DND-41 (cell line): Measurements from ENCODE around the gene DGUOK.

Experiments used
- ATAC-seq: fragments of 200-7000 bp; cut with Tn5 transposase; 3 replicates; pipeline ENCODE4 v1.9.1; 2021; ENCODE audit warnings: low read depth; ENCODE audit not compliant: insufficient read depth
- DNase-seq: peaks from one replicate; pipeline ENCODE4 v3.0.0-alpha.2; 2020
- H2AFZ ChIP-seq: 2 replicates; pipeline ENCODE4 v1.6.0; 2012; ENCODE audit warnings: low read depth, low read length
- H3K27ac ChIP-seq: 2 replicates; pipeline ENCODE4 v1.5.1; 2012; ENCODE audit warnings: low read length, inconsistent platforms
- H3K27me3 ChIP-seq: fragments of 200-600 bp; sonication (generic); 2 replicates; pipeline ENCODE4 v1.6.0; 2012; ENCODE audit warnings: low read length, mild to moderate bottlenecking, inconsistent platforms; ENCODE audit not compliant: insufficient read depth, poor library complexity
- H3K36me3 ChIP-seq: 2 replicates; pipeline ENCODE4 v1.5.1; 2012; ENCODE audit warnings: low read length, inconsistent platforms; ENCODE audit not compliant: insufficient read depth
- H3K4me1 ChIP-seq: 2 replicates; pipeline ENCODE4 v1.5.1; 2012; ENCODE audit warnings: mild to moderate bottlenecking, low read length; ENCODE audit not compliant: insufficient read depth
- H3K4me2 ChIP-seq: 2 replicates; pipeline ENCODE4 v1.6.0; 2012; ENCODE audit warnings: mild to moderate bottlenecking, moderate library complexity, low read length, inconsistent platforms; ENCODE audit not compliant: insufficient read depth
- H3K4me3 ChIP-seq, 2 experiments: fragments of 200-600 bp in 1 of 2; shearing (Covaris generic) in 1 of 2; 2 replicates each; pipeline ENCODE4 v1.5.1; 2012 to 2016; ENCODE audit warnings: inconsistent platforms in 2 of 2, low read length in 2 of 2, mild to moderate bottlenecking in 2 of 2, low read depth in 1 of 2, moderate library complexity in 1 of 2
- H3K79me2 ChIP-seq: 2 replicates; pipeline ENCODE4 v1.6.0; 2012; ENCODE audit warnings: low read length, inconsistent platforms; ENCODE audit not compliant: insufficient read depth
- H3K9ac ChIP-seq: 2 replicates; pipeline ENCODE4 v1.6.0; 2012; ENCODE audit warnings: low read depth, mild to moderate bottlenecking, inconsistent platforms, low read length, moderate library complexity
- H3K9me3 ChIP-seq: 2 replicates; pipeline ENCODE4 v1.5.1; 2012; ENCODE audit warnings: low read length, moderate library complexity, mild to moderate bottlenecking, inconsistent platforms; ENCODE audit not compliant: insufficient read depth, severe bottlenecking
- H4K20me1 ChIP-seq: 2 replicates; pipeline ENCODE4 v1.6.0; 2012; ENCODE audit warnings: low read length; ENCODE audit not compliant: insufficient read depth
- CTCF ChIP-seq: IDR thresholded peaks from 2 replicates; pipeline ENCODE4 v1.5.1; 2012; ENCODE audit warnings: borderline replicate concordance, low read length, moderate library complexity, mild to moderate bottlenecking; ENCODE audit not compliant: poor library complexity, severe bottlenecking; ENCODE audit errors: extremely low read depth
- EZH2 ChIP-seq: IDR thresholded peaks from 3 replicates; pipeline ENCODE4 v1.6.1; 2012; ENCODE audit warnings: borderline replicate concordance, low read depth, mild to moderate bottlenecking, moderate library complexity, low read length, inconsistent platforms; ENCODE audit not compliant: severe bottlenecking

The DGUOK gene

DNA sequence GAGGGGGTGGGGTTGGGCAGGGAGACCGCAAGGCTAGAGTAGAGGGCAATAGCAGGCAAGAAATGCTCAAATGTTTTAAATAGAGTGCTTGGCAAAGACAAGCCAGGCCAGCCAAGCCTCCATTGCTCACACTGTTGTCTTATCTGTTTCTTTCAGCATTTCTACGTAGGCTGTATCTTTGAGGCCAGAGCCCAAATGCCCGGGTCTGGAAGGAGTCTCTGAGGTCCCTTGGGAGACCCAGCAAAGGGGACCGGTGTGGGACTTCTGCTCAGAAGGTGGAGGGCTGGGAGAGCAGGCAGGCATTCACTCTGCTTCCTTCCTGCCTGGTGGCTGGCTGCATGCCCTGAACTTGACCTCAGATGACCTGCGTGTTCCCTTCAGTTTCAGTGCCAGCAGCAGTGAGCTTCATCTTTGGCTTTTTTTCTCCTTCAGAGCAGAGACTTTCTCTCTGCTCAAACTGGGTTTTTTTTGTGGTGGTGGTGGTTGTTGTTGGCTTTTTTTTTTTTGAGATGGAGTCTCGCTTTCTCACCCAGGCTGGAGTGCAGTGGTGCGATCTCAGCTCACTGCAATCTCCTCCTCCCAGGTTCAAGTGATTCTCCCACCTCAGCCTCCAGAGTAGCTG lies 44.3 kb downstream of the DGUOK start:
- H3K36me3 ChIP-seq = no peaks in the 10 kb centered on the region
- peak overlapping the region; percentile 45 for H3K9ac ChIP-seq
- peak overlapping the region; percentile 81 for H3K27ac ChIP-seq
- no peaks in the 10 kb centered on the region for H3K79me2 ChIP-seq
- no peaks in the 10 kb centered on the region for H4K20me1 ChIP-seq
- peak overlapping the region in 1 of 2 experiments; percentile 26; a peak in 2 of 4 replicates for H3K4me3 ChIP-seq
- peak overlapping the region; percentile 63 for H2AFZ ChIP-seq
- H3K27me3 ChIP-seq = no peaks in the 10 kb centered on the region
- TF ChIP-seq EZH2 = no peak
- TF ChIP-seq CTCF = no peak
- peak overlapping the region; percentile 60 for H3K4me2 ChIP-seq
- peak; percentile 91 for ATAC-seq
- peaks cover 49% of the 10 kb centered on the region for H3K4me1 ChIP-seq
- no peaks in the 10 kb centered on the region for H3K9me3 ChIP-seq
- DNase-seq = peak; percentile 83

DNA sequence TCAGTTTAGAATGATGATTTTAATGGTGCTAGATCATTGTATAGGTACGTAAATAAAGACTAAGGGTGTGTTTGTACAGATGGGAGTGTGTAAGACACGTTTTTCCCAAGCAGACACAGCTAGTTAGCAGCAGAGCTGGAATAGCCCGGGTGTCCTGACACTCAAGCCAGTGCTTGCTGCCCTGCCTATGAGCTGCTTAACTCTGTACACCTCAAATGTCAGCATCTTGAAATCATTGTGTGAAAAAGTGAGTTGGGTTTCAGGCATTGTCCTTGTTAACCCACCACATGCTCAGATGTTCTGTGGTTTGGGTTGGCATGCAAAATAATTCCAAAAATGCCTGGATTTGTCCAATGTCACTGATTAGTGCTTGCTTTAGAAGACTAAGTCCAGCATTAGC lies 45.0 kb downstream of the DGUOK start:
- DNase-seq = no peak
- ATAC-seq = no peak
- Histone ChIP-seq H3K36me3 (no peaks in the 10 kb centered on the region), H3K4me2 (peak overlapping the region; percentile 60), H3K9ac (peak overlapping the region; percentile 45), H4K20me1 (no peaks in the 10 kb centered on the region), H3K4me3 (peak overlapping the region in 1 of 2 experiments; percentile 35; a peak in 2 of 4 replicates), H3K9me3 (no peaks in the 10 kb centered on the region), H3K27ac (peak overlapping the region; percentile 81), H3K4me1 (peaks cover 49% of the 10 kb centered on the region), H2AFZ (peak overlapping the region; percentile 63), H3K79me2 (no peaks in the 10 kb centered on the region), H3K27me3 (no peaks in the 10 kb centered on the region)
- TF ChIP-seq CTCF (no peak), EZH2 (no peak)

DNA sequence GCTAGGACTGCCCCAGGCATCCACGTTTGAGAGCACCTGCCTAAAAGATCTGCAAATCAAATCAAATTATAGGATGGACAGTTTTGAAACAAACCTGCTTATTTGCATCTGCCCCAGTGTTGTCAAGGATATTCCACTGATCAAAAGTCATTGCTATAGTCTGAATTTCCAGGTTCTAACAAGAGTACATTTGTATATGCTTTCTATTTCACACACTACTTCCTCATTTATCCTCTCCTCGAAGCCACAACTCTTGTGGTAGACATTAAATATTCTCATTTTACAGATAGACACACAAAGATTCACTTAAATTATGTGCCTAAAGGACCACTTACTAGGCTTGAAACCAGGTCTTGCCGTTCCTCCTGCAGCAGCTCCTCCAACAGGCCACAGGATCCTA lies 46.2 kb downstream of the DGUOK start:
- Histone ChIP-seq H3K4me2 (no peak overlapping the region), H3K27me3 (no peaks in the 10 kb centered on the region), H3K79me2 (no peaks in the 10 kb centered on the region), H3K4me3 (no peak overlapping the region), H3K9me3 (no peaks in the 10 kb centered on the region), H2AFZ (no peak overlapping the region), H3K4me1 (peaks cover 49% of the 10 kb centered on the region), H3K27ac (no peak overlapping the region), H4K20me1 (no peaks in the 10 kb centered on the region), H3K36me3 (no peaks in the 10 kb centered on the region), H3K9ac (no peak overlapping the region)
- no peak for ATAC-seq
- no peak for DNase-seq
- TF ChIP-seq EZH2 (no peak), CTCF (no peak)
